Right atrium auricular region (tissue), 2 donors: ENCODE measurements around the gene FAM8A1. TPM values are rescaled to one million over a fixed set of nuclear protein-coding genes. Genes with fewer than 3 reads are reported as not detected.

Source experiments
- DNase-seq: peaks from one replicate; pipeline ENCODE4 v3.0.0-alpha.2; 2019; ENCODE audit warnings: low spot score
- H3K27ac ChIP-seq, 2 donors: fragments of 200-600 bp; sonication (generic); 1 replicate in 1 of 2; 2 replicates in 1 of 2; pipeline ENCODE4 v1.5.1; 2016 to 2019
- H3K27me3 ChIP-seq, 2 donors: fragments of 200-600 bp; sonication (generic); one replicate each; pipeline versions ENCODE4 v1.5.1 to v1.6.0; 2017 to 2019
- H3K36me3 ChIP-seq: fragments of 200-600 bp; sonication (generic); one replicate; pipeline ENCODE4 v1.5.1; 2016
- H3K4me1 ChIP-seq, 2 donors: fragments of 200-600 bp; sonication (generic); one replicate each; pipeline versions ENCODE4 v1.5.1 to v1.6.0; 2017 to 2019
- H3K4me3 ChIP-seq, 2 donors: fragments of 200-600 bp; sonication (generic); 1 replicate in 1 of 2; 2 replicates in 1 of 2; pipeline ENCODE4 v1.5.1; 2017 to 2019; ENCODE audit warnings: mild to moderate bottlenecking in 1 of 2, moderate library complexity in 1 of 2
- H3K9me3 ChIP-seq, 2 donors: fragments of 200-600 bp; sonication (generic); one replicate each; pipeline ENCODE4 v1.5.1; 2019
- CTCF ChIP-seq, 2 donors: fragments of 200-600 bp; sonication (generic); IDR thresholded peaks; one replicate each; pipeline ENCODE4 v1.5.1; 2019; ENCODE audit warnings: antibody characterized with exemption in 2 of 2
- total RNA-seq, 2 donors: library from RNA; depleted of rRNA; stranded (reverse); fragments of >200 nt; gene quantifications; one replicate each; pipeline ENCODE4 v1.1.0, GENCODE V29; 2016

Gene FAM8A1
- total RNA-seq, 2 donors from 2014 or later, result 19.3 to 21.0 TPM

GRCh38 chr6:17606606-17607005, 6.5 kb downstream of the FAM8A1 start:
- DNase-seq, result no peak
- no peaks in the 10 kb centered on the region for H3K27me3 ChIP-seq
- peaks cover 14% of the 10 kb centered on the region for H3K36me3 ChIP-seq
- peaks cover 0 to 10% of the 10 kb centered on the region in 2 donors for H3K4me1 ChIP-seq
- no peak for TF ChIP-seq CTCF (IDR thresholded peaks at IDR 0.05)
- no peak overlapping the region for H3K27ac ChIP-seq
- no peaks in the 10 kb centered on the region for H3K9me3 ChIP-seq
- no peak overlapping the region for H3K4me3 ChIP-seq

- Histone ChIP-seq H3K4me1 (no peaks in the 10 kb centered on the region), H3K27me3 (no peaks in the 10 kb centered on the region), H3K9me3 (no peaks in the 10 kb centered on the region), H3K4me3 (no peak overlapping the region), H3K27ac (no peak overlapping the region), H3K36me3 (peaks cover 17% of the 10 kb centered on the region)
- no peak for TF ChIP-seq CTCF (IDR thresholded peaks at IDR 0.05)
- no peak for DNase-seq
Observed at GRCh38 chr6:17610835-17611234, 10.7 kb downstream of the FAM8A1 start.

- Histone ChIP-seq H3K27me3 (no peaks in the 10 kb centered on the region), H3K4me1 (no peaks in the 10 kb centered on the region), H3K27ac (no peak overlapping the region), H3K4me3 (no peak overlapping the region), H3K36me3 (peaks cover 21% of the 10 kb centered on the region), H3K9me3 (no peaks in the 10 kb centered on the region)
- TF ChIP-seq CTCF (IDR thresholded peaks at IDR 0.05), result no peak
- DNase-seq, result no peak
Observed at GRCh38 chr6:17612048-17612447, 11.9 kb downstream of the FAM8A1 start.

GRCh38 chr6:17615794-17616193, 15.7 kb downstream of the FAM8A1 start:
- Histone ChIP-seq H3K36me3 (peaks cover 20% of the 10 kb centered on the region), H3K9me3 (no peaks in the 10 kb centered on the region), H3K27me3 (no peaks in the 10 kb centered on the region), H3K27ac (no peak overlapping the region), H3K4me1 (no peaks in the 10 kb centered on the region), H3K4me3 (no peak overlapping the region)
- no peak for DNase-seq
- no peak for TF ChIP-seq CTCF (IDR thresholded peaks at IDR 0.05)

GRCh38 chr6:17621003-17621402, 20.9 kb downstream of the FAM8A1 start:
- no peak for DNase-seq
- Histone ChIP-seq H3K9me3 (no peaks in the 10 kb centered on the region), H3K36me3 (peaks cover 39% of the 10 kb centered on the region), H3K4me1 (peaks cover 0 to 5% of the 10 kb centered on the region in 2 donors), H3K27ac (no peak overlapping the region), H3K4me3 (no peak overlapping the region), H3K27me3 (no peaks in the 10 kb centered on the region)
- no peak for TF ChIP-seq CTCF (IDR thresholded peaks at IDR 0.05)

GRCh38 chr6:17622144-17622543, 22.0 kb downstream of the FAM8A1 start:
- Histone ChIP-seq H3K4me1 (peaks cover 0 to 5% of the 10 kb centered on the region in 2 donors), H3K4me3 (no peak overlapping the region), H3K27me3 (no peaks in the 10 kb centered on the region), H3K36me3 (peaks cover 28% of the 10 kb centered on the region), H3K27ac (no peak overlapping the region), H3K9me3 (no peaks in the 10 kb centered on the region)
- DNase-seq, result no peak
- TF ChIP-seq CTCF (IDR thresholded peaks at IDR 0.05), result no peak
